PC-9 (cell line): ENCODE measurements around the gene GMEB2. TPM values are rescaled to one million over a fixed set of nuclear protein-coding genes. Genes with fewer than 3 reads are reported as not detected.
"Not testable (repeated sequence)": the region's sequence is repeated elsewhere in the genome, so short reads cannot be mapped to it uniquely, and the experiment has no call there.

Experiments used
- BruUV-seq: library from RNA; stranded (reverse); fragments of 400-500 nt; replicated peaks from 2 replicates; lab custom pipeline; 2021; lab: Mats Ljungman, UMichigan
- CTCF ChIA-PET: fragments of 300-600 bp; sonication (Branson Sonifier 250); formaldehyde crosslinking; loops from one replicate; lab custom pipeline; 2022; ENCODE audit warnings: antibody characterized with exemption; lab: Charles Lee
- POLR2A ChIA-PET: fragments of 300-600 bp; sonication (Branson Sonifier 250); formaldehyde crosslinking; loops from one replicate; lab custom pipeline; 2022; ENCODE audit warnings: antibody characterized with exemption; ENCODE audit not compliant: unreplicated experiment; lab: Charles Lee
- DNase-seq, 2 experiments: peaks; one replicate each; pipeline versions ENCODE4 v3.0.0 to v3.0.0-alpha.2; 2015 to 2022; ENCODE audit warnings: mixed read lengths in 1 of 2
- H2AFZ ChIP-seq: fragments of 200-600 bp; sonication (generic); 2 replicates; pipeline ENCODE4 v1.8.1; 2017; ENCODE audit warnings: antibody characterized with exemption
- H3F3A ChIP-seq: fragments of 200-600 bp; sonication (generic); 2 replicates; pipeline ENCODE4 v1.8.1; 2017; ENCODE audit warnings: antibody characterized with exemption, mild to moderate bottlenecking, low read depth; ENCODE audit not compliant: insufficient read depth
- H3K27ac ChIP-seq: fragments of 200-600 bp; sonication (generic); 2 replicates; pipeline ENCODE4 v1.6.1; 2016; ENCODE audit warnings: mixed run types
- H3K27me3 ChIP-seq: fragments of 200-600 bp; sonication (generic); 2 replicates; pipeline ENCODE4 v1.6.1; 2016; ENCODE audit warnings: low read depth, mixed run types; ENCODE audit not compliant: insufficient read depth
- H3K36me3 ChIP-seq: fragments of 200-600 bp; sonication (generic); 2 replicates; pipeline ENCODE4 v1.6.1; 2016; ENCODE audit warnings: low read depth, mixed run types
- H3K4me1 ChIP-seq: fragments of 200-600 bp; sonication (generic); replicated peaks from 2 replicates; pipeline ENCODE4 v1.6.1; 2016; ENCODE audit warnings: mixed run types; ENCODE audit not compliant: insufficient read depth
- H3K4me2 ChIP-seq: fragments of 200-600 bp; sonication (generic); 2 replicates; pipeline ENCODE4 v1.6.1; 2017; ENCODE audit warnings: mixed run types
- H3K4me3 ChIP-seq: fragments of 200-600 bp; sonication (generic); 2 replicates; pipeline ENCODE4 v1.6.1; 2016; ENCODE audit warnings: mixed run types
- H3K79me2 ChIP-seq: fragments of 200-600 bp; sonication (generic); 2 replicates; pipeline ENCODE4 v1.6.1; 2017; ENCODE audit warnings: low read depth, mixed run types
- H3K9me2 ChIP-seq: fragments of 200-600 bp; sonication (generic); 2 replicates; pipeline ENCODE4 v1.8.1; 2017; ENCODE audit warnings: mild to moderate bottlenecking; ENCODE audit not compliant: insufficient read depth
- H3K9me3 ChIP-seq: fragments of 200-600 bp; sonication (generic); 2 replicates; pipeline ENCODE4 v1.8.1; 2016; ENCODE audit warnings: low read depth; ENCODE audit not compliant: insufficient read depth
- H4K20me1 ChIP-seq: fragments of 200-600 bp; sonication (generic); 2 replicates; pipeline ENCODE4 v1.8.1; 2017; ENCODE audit not compliant: insufficient read depth
- EZH2 ChIP-seq: fragments of 200-600 bp; sonication (generic); IDR thresholded peaks from 2 replicates; pipeline ENCODE4 v1.8.0; 2017; ENCODE audit warnings: antibody characterized with exemption, low read depth
- intact Hi-C: fragments of 100-400 bp; cut with micrococcal nuclease; formaldehyde crosslinking; loops from one replicate; pipeline ENCODE4 v1.10.0; 2022; ENCODE audit not compliant: unreplicated experiment
- total RNA-seq: library from RNA; stranded (reverse); gene quantifications from 2 replicates; pipeline ENCODE4 v1.2.3, GENCODE V29; 2021
- TF ChIP-seq, protein P1 (sequence below): fragments of 200-600 bp; sonication (generic); conservative IDR thresholded peaks from 2 replicates; pipeline ENCODE4 v1.6.1; 2017; ENCODE audit warnings: mixed run types, antibody characterized with exemption, mild to moderate bottlenecking, moderate library complexity

The GMEB2 gene
- total RNA-seq, 1 experiment from 2014 or later = 19.3 TPM

DNA sequence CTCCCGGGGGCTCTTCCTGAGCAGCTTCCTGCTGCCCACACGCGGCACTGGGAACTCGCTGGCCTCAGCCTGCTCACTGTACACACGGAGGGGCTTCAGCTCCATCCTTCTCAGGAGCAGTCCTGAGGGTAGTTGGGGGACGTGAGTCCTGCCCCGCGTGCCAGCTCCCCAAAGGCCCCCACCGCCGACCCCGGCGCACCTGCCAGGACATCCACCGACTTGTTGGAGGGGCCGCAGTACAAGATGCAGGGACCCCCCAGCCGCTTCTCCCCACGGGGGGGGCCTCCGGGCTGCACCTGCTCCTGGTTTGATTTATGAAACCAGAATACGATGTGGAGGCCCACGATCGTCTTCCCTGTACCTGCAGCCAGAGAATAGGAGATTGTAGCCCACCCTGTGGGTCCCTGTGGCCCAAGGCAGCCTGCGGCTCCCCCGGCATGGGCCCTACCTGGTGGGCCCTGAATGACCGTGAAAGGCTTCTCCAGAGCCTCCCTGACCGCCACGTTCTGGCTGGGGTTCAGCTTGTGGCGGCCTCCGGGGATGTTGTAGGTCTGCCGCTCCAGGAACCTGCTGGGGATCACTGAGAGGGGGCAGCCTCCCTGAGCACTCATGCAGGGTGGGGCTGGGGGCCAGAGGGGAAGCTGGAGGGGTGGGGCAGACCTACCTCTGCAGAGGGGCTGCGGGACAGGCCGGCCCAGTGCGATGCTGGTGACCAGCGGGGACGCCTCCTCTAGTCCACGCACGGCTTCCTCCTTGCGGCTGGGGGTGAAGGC lies 65.1 kb downstream of the GMEB2 start:
- no peaks in the 10 kb centered on the region for H3K9me2 ChIP-seq
- no peak overlapping the region for H3K4me2 ChIP-seq
- no peaks in the 10 kb centered on the region for H4K20me1 ChIP-seq
- no peak overlapping the region for H3K27ac ChIP-seq
- ChIA-PET POLR2A (no interaction called here), CTCF (no interaction called here)
- H3K36me3 ChIP-seq = no peaks in the 10 kb centered on the region
- TF ChIP-seq EZH2 = no peak
- peaks cover 9% of the 10 kb centered on the region for H3F3A ChIP-seq
- H2AFZ ChIP-seq = no peak overlapping the region
- H3K4me1 ChIP-seq = no peaks in the 10 kb centered on the region
- no peak overlapping the region for H3K4me3 ChIP-seq
- no peak for DNase-seq
- no TSS peak for BruUV-seq
- H3K79me2 ChIP-seq = no peaks in the 10 kb centered on the region
- no peaks in the 10 kb centered on the region for H3K9me3 ChIP-seq
- intact Hi-C loops = no loop called here
- H3K27me3 ChIP-seq = no peaks in the 10 kb centered on the region

DNA sequence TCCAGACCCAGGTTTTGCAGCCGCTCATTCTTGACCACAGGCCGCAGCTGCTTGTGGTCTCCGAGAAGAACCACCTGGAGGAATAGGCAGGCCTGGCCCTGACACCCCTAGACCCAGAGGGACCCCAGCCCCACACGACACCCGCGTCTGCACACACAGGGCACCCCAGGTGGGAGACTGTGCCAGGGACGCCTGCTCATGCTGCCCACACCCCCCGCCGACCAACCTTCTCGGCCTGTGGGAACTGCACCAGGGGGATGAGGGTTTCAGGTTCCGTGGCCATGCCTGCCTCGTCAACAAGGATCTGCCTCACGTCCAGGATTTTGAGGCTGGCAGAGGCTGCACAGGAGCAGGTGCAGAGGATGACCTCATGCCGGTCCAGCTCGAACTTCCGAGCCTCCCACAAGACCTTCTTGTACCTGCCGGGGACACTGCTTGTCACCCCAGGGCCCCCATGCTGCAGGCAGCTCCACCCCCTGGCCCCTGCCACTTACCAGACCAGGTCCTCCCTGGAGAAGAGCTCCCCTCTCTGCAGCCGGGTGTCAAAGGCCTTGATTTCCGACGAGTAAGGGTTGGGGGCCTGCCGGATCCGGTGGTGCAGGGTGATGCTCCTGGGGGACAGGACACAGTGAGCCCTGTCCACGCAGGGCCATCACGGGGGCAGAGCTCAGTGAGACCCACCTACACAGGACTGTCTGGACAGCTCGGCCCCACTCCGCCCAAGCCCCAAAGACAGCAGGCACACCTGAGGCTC lies 65.9 kb downstream of the GMEB2 start:
- H3K4me2 ChIP-seq = no peak overlapping the region
- no peaks in the 10 kb centered on the region for H3K36me3 ChIP-seq
- H3K27ac ChIP-seq = no peak overlapping the region
- CTCF ChIA-PET = no interaction called here
- H3F3A ChIP-seq = peaks cover 9% of the 10 kb centered on the region
- no peaks in the 10 kb centered on the region for H4K20me1 ChIP-seq
- H3K79me2 ChIP-seq = no peaks in the 10 kb centered on the region
- DNase-seq = no peak
- intact Hi-C loops = no loop called here
- H3K27me3 ChIP-seq = no peaks in the 10 kb centered on the region
- POLR2A ChIA-PET = no interaction called here
- no TSS peak for BruUV-seq
- H3K4me1 ChIP-seq = no peaks in the 10 kb centered on the region
- no peak overlapping the region for H2AFZ ChIP-seq
- TF ChIP-seq, protein P1, sequence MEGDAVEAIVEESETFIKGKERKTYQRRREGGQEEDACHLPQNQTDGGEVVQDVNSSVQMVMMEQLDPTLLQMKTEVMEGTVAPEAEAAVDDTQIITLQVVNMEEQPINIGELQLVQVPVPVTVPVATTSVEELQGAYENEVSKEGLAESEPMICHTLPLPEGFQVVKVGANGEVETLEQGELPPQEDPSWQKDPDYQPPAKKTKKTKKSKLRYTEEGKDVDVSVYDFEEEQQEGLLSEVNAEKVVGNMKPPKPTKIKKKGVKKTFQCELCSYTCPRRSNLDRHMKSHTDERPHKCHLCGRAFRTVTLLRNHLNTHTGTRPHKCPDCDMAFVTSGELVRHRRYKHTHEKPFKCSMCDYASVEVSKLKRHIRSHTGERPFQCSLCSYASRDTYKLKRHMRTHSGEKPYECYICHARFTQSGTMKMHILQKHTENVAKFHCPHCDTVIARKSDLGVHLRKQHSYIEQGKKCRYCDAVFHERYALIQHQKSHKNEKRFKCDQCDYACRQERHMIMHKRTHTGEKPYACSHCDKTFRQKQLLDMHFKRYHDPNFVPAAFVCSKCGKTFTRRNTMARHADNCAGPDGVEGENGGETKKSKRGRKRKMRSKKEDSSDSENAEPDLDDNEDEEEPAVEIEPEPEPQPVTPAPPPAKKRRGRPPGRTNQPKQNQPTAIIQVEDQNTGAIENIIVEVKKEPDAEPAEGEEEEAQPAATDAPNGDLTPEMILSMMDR = no peak
- no peak for TF ChIP-seq EZH2
- H3K4me3 ChIP-seq = no peak overlapping the region
- no peaks in the 10 kb centered on the region for H3K9me2 ChIP-seq
- no peaks in the 10 kb centered on the region for H3K9me3 ChIP-seq

DNA sequence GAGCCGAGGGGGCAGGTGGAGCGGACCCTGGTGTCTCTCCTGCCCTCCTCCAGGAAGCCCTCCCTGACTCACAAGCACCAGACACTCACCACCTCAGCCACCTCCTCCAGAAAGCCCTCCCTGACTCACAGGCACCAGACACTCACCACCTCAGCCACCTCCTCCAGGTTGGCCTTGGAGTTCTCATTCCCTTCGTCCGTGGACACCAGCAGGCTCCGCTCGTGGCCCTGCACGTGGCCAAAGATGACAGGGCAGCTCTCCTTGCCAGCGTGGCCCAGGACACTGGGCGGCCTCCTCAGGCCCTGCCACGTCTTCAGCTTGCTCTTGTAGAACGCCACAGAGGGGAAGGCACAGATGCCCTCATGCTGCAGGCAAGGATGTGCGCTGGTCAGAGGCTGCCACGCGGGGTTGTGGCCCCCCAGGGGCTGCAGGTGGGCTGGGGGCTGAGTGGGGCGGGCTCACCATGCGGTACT lies 66.5 kb downstream of the GMEB2 start:
- no TSS peak for BruUV-seq
- H3K27ac ChIP-seq = no peak overlapping the region

DNA sequence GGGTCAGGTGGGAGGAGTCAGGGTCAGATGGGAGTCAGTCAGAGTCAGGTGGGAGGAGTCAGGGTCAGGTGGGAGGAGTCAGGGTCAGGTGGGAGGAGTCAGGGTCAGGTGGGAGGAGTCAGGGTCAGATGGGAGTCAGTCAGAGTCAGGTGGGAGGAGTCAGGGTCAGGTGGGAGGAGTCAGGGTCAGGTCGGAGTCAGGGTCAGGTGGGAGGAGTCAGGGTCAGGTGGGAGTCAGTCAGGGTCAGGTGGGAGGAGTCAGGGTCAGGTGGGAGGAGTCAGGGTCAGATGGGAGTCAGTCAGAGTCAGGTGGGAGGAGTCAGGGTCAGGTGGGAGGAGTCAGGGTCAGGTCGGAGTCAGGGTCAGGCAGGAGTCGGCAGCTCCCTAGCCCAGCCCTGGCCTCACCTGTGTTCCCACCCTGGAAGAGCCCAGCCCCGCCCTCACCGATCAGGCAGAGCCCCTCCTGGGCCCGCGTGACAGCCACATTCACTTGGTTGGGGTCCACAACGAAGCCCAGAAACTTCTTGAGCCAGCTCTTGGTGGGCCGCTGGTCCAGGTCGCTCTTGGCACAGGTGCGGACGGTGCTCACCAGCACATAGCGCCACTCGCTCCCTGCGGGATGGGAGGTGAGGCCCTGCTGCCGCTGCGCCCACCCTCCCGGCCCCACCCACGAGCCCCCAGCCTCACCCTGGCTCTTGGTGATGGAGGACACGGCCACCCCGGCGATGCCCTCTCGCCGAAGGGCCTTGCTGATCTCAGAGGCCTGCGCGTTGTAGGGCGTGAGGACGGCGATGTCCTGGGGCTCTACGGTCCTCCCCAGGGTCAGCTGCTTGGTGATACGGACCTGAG lies 67.2 kb downstream of the GMEB2 start:
- intact Hi-C loops, POLR2A ChIA-PET, H3K9me2 ChIP-seq, DNase-seq, H3K9me3 ChIP-seq, H3K4me1 ChIP-seq, H2AFZ ChIP-seq, BruUV-seq, H3K4me3 ChIP-seq, H3K27me3 ChIP-seq, CTCF ChIA-PET, H4K20me1 ChIP-seq, H3K36me3 ChIP-seq, H3F3A ChIP-seq, H3K4me2 ChIP-seq, H3K79me2 ChIP-seq, H3K27ac ChIP-seq: not testable (repeated sequence)

More for the DNA sequence above, 66.5 kb downstream of the GMEB2 start:
- Histone ChIP-seq H3K4me1 (no peaks in the 10 kb centered on the region), H3K4me3 (no peak overlapping the region), H2AFZ (no peak overlapping the region), H3K4me2 (no peak overlapping the region), H3K9me3 (no peaks in the 10 kb centered on the region), H4K20me1 (no peaks in the 10 kb centered on the region), H3K27me3 (no peaks in the 10 kb centered on the region), H3K36me3 (no peaks in the 10 kb centered on the region), H3K79me2 (no peaks in the 10 kb centered on the region), H3F3A (peaks cover 9% of the 10 kb centered on the region), H3K9me2 (no peaks in the 10 kb centered on the region)
- ChIA-PET CTCF (no interaction called here), POLR2A (no interaction called here)
- intact Hi-C loops = no loop called here
- TF ChIP-seq EZH2 = no peak
- TF ChIP-seq, protein P1 = no peak
- DNase-seq = no peak
